Fibroblast of the aortic adventitia (primary cell): ENCODE data around the gene CDC42SE1. TPM values are rescaled to one million over a fixed set of nuclear protein-coding genes. Genes with fewer than 3 reads are reported as not detected.

Source experiments
- DNase-seq: peaks from one replicate; pipeline ENCODE4 v3.0.0-alpha.2; 2010; ENCODE audit warnings: low read depth
- H3K4me3 ChIP-seq: 2 replicates; pipeline ENCODE4 v1.5.1; 2011; ENCODE audit warnings: low read depth, mild to moderate bottlenecking, control low read depth, low read length, moderate library complexity
- total RNA-seq: library from RNA; depleted of rRNA; stranded (reverse); fragments of >200 nt; gene quantifications from 2 replicates; pipeline ENCODE4 v1.2.3, GENCODE V29; 2012; ENCODE audit warnings: low replicate concordance
- TF ChIP-seq, protein P1 (sequence below): IDR thresholded peaks from 2 replicates; pipeline ENCODE4 v1.5.1; 2011; ENCODE audit warnings: mild to moderate bottlenecking, low read length, control low read depth, inconsistent platforms; ENCODE audit not compliant: insufficient read depth

Gene CDC42SE1
- total RNA-seq, 1 donor: 33.8 TPM

GRCh38 chr1:151054971-151055547, 4.4 kb downstream of the CDC42SE1 start:
- TF ChIP-seq, protein P1, sequence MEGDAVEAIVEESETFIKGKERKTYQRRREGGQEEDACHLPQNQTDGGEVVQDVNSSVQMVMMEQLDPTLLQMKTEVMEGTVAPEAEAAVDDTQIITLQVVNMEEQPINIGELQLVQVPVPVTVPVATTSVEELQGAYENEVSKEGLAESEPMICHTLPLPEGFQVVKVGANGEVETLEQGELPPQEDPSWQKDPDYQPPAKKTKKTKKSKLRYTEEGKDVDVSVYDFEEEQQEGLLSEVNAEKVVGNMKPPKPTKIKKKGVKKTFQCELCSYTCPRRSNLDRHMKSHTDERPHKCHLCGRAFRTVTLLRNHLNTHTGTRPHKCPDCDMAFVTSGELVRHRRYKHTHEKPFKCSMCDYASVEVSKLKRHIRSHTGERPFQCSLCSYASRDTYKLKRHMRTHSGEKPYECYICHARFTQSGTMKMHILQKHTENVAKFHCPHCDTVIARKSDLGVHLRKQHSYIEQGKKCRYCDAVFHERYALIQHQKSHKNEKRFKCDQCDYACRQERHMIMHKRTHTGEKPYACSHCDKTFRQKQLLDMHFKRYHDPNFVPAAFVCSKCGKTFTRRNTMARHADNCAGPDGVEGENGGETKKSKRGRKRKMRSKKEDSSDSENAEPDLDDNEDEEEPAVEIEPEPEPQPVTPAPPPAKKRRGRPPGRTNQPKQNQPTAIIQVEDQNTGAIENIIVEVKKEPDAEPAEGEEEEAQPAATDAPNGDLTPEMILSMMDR: no peak
- DNase-seq: no peak
- no peak overlapping the region for H3K4me3 ChIP-seq

- DNase-seq: no peak
- TF ChIP-seq, protein P1: no peak
Observed at GRCh38 chr1:151051356-151052009, 7.9 kb downstream of the CDC42SE1 start.

DNA sequence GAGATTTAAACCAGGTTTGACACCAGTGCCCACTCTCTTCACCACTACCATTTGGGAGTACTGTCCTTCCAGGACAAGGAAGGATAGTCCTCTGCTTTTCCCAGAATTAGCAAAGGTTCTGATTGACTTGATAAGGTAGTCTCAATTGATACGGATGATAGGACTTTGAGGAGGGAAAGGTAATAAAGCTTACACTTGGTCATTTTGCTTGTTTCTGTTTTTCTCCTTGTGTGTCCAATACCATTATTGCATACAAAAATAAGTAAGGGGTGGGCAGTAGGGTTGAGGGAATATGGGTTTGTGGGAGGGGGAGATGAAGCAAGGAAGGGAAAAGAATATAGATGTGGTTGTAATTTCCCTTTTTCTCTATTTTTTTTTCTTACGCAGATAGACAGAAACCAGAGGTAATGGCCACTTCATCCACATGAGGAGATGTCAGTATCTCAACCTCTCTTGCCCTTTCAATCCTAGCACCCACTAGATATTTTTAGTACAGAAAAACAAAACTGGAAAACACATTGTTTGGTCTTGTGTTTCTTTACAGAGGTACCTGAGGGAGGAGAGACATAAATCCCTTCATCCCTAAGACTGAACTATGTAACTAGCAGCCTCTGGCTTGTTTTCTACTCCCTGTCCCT, 9.3 kb downstream of the CDC42SE1 start:
- no peak overlapping the region for H3K4me3 ChIP-seq
- TF ChIP-seq, protein P1: no peak
- no peak for DNase-seq

More at GRCh38 chr1:151051356-151052009, 7.9 kb downstream of the CDC42SE1 start:
- H3K4me3 ChIP-seq: no peak overlapping the region

GRCh38 chr1:151049458-151049857, 10.0 kb downstream of the CDC42SE1 start:
- no peak for DNase-seq
- TF ChIP-seq, protein P1: no peak

GRCh38 chr1:151048645-151049032, 10.8 kb downstream of the CDC42SE1 start:
- TF ChIP-seq, protein P1: no peak
- no peak for DNase-seq
- peak overlapping the region; percentile 79 for H3K4me3 ChIP-seq

More at GRCh38 chr1:151049458-151049857, 10.0 kb downstream of the CDC42SE1 start:
- H3K4me3 ChIP-seq: no peak overlapping the region

GRCh38 chr1:151047925-151048644, 11.3 kb downstream of the CDC42SE1 start:
- TF ChIP-seq, protein P1: peak; percentile 55
- peak overlapping the region; percentile 79 for H3K4me3 ChIP-seq
- peak; percentile 60 for DNase-seq
